Hepatocyte (in vitro differentiated cells): ENCODE measurements around the gene CD69. TPM values are rescaled to one million over a fixed set of nuclear protein-coding genes. Genes with fewer than 3 reads are reported as not detected.

Source experiments
- DNase-seq: peaks from one replicate; pipeline ENCODE4 v3.0.0-alpha.2; 2016; ENCODE audit warnings: low spot score
- H2AFZ ChIP-seq: fragments of 200-600 bp; sonication (generic); 2 replicates; pipeline ENCODE4 v1.6.0; 2016; ENCODE audit warnings: antibody characterized with exemption, mild to moderate bottlenecking
- H3K27ac ChIP-seq: fragments of 200-600 bp; sonication (generic); 2 replicates; pipeline ENCODE4 v1.5.1; 2016; ENCODE audit warnings: mild to moderate bottlenecking
- H3K27me3 ChIP-seq: fragments of 200-600 bp; sonication (generic); 2 replicates; pipeline ENCODE4 v1.6.1; 2016
- H3K36me3 ChIP-seq: fragments of 200-600 bp; sonication (generic); replicated peaks from 2 replicates; pipeline ENCODE4 v1.5.1; 2016; ENCODE audit warnings: low read depth; ENCODE audit not compliant: insufficient read depth
- H3K4me1 ChIP-seq: fragments of 200-600 bp; sonication (generic); 2 replicates; pipeline ENCODE4 v1.5.1; 2016; ENCODE audit warnings: mild to moderate bottlenecking, moderate library complexity; ENCODE audit not compliant: insufficient read depth
- H3K4me2 ChIP-seq: fragments of 200-600 bp; sonication (generic); 2 replicates; pipeline ENCODE4 v1.6.0; 2016
- H3K4me3 ChIP-seq: fragments of 200-600 bp; sonication (generic); 2 replicates; pipeline ENCODE4 v1.5.1; 2016; ENCODE audit warnings: mild to moderate bottlenecking
- H3K79me2 ChIP-seq: fragments of 200-600 bp; sonication (generic); 2 replicates; pipeline ENCODE4 v1.6.0; 2017; ENCODE audit warnings: mild to moderate bottlenecking
- H3K9me2 ChIP-seq: fragments of 200-600 bp; sonication (generic); replicated peaks from 2 replicates; pipeline ENCODE4 v1.6.0; 2017; ENCODE audit warnings: mild to moderate bottlenecking; ENCODE audit not compliant: insufficient read depth
- H3K9me3 ChIP-seq: fragments of 200-600 bp; sonication (generic); 2 replicates; pipeline ENCODE4 v1.5.1; 2016; ENCODE audit warnings: low read depth, mild to moderate bottlenecking
- H4K20me1 ChIP-seq: fragments of 200-600 bp; sonication (generic); 2 replicates; pipeline ENCODE4 v1.6.0; 2016; ENCODE audit warnings: mild to moderate bottlenecking; ENCODE audit not compliant: insufficient read depth, poor library complexity, severe bottlenecking
- EZH2 ChIP-seq: fragments of 200-600 bp; sonication (generic); IDR thresholded peaks from 2 replicates; pipeline ENCODE4 v1.6.1; 2016; ENCODE audit warnings: antibody characterized with exemption, mild to moderate bottlenecking, borderline replicate concordance
- EZH2phosphoT487 ChIP-seq: fragments of 200-600 bp; sonication (generic); IDR thresholded peaks from one replicate; pipeline ENCODE4 v1.6.1; 2018; ENCODE audit warnings: antibody characterized with exemption, mild to moderate bottlenecking, low read depth, moderate library complexity; ENCODE audit not compliant: unreplicated experiment, severe bottlenecking
- WGBS: methylation state at CpG from one replicate; pipeline ENCODE4 v1.1.6; 2016; ENCODE audit warnings: low lambda C conversion rate; ENCODE audit errors: missing lambda C conversion rate; 5-methylcytosine and 5-hydroxymethylcytosine counted together
- polyA plus RNA-seq: library from polyadenylated mRNA; unstranded; fragments of >200 nt; fragmentation: Nextera tagmentation; extraction: Ambion mirVana; gene quantifications from 2 replicates; pipeline ENCODE4 v1.2.1, GENCODE V29; 2016
- total RNA-seq: library from RNA; depleted of rRNA; stranded (reverse); fragments of >200 nt; gene quantifications from 2 replicates; pipeline ENCODE4 v1.2.3, GENCODE V29; 2014
- TF ChIP-seq, protein P1 (sequence below): fragments of 200-600 bp; sonication (generic); IDR thresholded peaks from 2 replicates; pipeline ENCODE4 v1.5.1; 2016; ENCODE audit warnings: antibody characterized with exemption, mild to moderate bottlenecking; ENCODE audit not compliant: poor library complexity

CD69 gene
- total and polyA plus RNA-seq, 2 experiments from 2014 or later, result 0.07 to 0.57 TPM

DNA sequence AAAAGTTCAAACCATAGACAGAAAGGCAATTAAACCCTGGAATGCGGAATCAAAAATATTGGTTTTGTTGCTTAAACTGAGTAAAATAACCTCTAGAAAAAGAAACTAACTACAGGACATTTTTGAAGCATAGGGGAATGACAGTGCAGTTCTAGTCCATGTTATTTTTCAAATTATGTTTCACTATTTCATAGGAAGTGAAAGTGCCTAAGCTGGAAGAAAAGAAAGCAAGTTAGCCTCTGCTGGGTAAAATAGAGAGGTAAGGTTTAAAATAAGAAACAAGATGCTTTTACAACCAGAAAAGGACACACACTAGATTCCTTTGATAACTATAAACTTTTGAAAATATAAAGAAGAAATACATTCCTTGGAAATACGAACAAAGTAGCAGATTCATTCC is 28.9 kb downstream of the CD69 start:
- TF ChIP-seq EZH2phosphoT487 (no peak), EZH2 (no peak)
- TF ChIP-seq, protein P1, sequence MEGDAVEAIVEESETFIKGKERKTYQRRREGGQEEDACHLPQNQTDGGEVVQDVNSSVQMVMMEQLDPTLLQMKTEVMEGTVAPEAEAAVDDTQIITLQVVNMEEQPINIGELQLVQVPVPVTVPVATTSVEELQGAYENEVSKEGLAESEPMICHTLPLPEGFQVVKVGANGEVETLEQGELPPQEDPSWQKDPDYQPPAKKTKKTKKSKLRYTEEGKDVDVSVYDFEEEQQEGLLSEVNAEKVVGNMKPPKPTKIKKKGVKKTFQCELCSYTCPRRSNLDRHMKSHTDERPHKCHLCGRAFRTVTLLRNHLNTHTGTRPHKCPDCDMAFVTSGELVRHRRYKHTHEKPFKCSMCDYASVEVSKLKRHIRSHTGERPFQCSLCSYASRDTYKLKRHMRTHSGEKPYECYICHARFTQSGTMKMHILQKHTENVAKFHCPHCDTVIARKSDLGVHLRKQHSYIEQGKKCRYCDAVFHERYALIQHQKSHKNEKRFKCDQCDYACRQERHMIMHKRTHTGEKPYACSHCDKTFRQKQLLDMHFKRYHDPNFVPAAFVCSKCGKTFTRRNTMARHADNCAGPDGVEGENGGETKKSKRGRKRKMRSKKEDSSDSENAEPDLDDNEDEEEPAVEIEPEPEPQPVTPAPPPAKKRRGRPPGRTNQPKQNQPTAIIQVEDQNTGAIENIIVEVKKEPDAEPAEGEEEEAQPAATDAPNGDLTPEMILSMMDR, result no peak
- no peaks in the 10 kb centered on the region for H3K9me3 ChIP-seq
- no peaks in the 10 kb centered on the region for H3K4me1 ChIP-seq
- DNase-seq, result no peak
- H3K27ac ChIP-seq, result no peak overlapping the region
- 90% methylated on average over 2 of the region's 2 CpGs for WGBS
- H3K4me2 ChIP-seq, result no peak overlapping the region
- H3K9me2 ChIP-seq, result no peaks in the 10 kb centered on the region
- no peaks in the 10 kb centered on the region for H3K27me3 ChIP-seq
- H3K36me3 ChIP-seq, result no peaks in the 10 kb centered on the region
- no peak overlapping the region for H3K4me3 ChIP-seq
- H3K79me2 ChIP-seq, result no peaks in the 10 kb centered on the region
- no peak overlapping the region for H2AFZ ChIP-seq
- H4K20me1 ChIP-seq, result no peaks in the 10 kb centered on the region

DNA sequence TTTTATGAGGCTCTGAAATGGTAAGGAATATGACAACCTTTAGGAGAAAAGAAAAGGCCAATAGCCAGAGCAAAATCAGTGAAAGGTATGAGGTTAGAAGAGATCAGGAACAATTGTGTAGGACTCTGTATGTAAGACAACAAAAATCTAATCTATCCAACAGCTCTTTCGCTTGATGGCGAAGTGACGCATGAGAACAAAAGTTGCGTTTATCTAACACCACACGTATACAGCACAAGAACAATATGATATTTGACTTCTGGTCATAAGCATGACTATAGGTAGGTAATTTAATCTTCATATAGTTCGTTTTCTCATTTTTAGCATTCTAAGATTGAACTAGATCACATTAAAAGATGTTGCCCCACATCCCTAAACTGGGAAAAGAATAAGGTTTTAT is 29.3 kb downstream of the CD69 start:
- no peak overlapping the region for H3K27ac ChIP-seq
- TF ChIP-seq, protein P1, result no peak
- TF ChIP-seq EZH2phosphoT487 (no peak), EZH2 (no peak)

DNA sequence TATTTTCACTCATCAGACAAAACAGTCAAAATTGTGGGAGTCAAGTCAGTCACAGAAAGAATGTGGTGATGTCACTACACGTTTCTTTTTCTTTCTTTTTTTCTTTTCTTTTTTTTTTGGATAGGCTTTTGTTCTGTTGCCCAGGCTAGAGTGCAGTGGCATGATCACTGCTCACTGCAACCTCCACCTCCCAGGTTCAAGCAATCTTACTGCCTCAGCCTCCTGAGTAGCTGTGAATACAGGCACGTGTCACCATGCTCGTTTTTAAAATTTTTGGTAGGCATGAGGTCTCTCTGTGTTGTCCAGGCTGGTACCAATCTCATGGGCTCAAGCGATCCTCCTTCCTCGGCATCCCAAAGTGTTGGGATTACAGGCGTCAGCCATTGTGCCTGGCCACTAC is 30.1 kb downstream of the CD69 start:
- Histone ChIP-seq H3K27ac (no peak overlapping the region), H3K79me2 (no peaks in the 10 kb centered on the region), H3K4me1 (no peaks in the 10 kb centered on the region), H3K9me3 (no peaks in the 10 kb centered on the region), H3K36me3 (no peaks in the 10 kb centered on the region), H2AFZ (no peak overlapping the region), H3K4me3 (no peak overlapping the region), H4K20me1 (no peaks in the 10 kb centered on the region), H3K4me2 (no peak overlapping the region), H3K9me2 (no peaks in the 10 kb centered on the region), H3K27me3 (no peaks in the 10 kb centered on the region)
- DNase-seq, result no peak
- WGBS, result 82% methylated on average over 6 of the region's 6 CpGs
- TF ChIP-seq, protein P1, result no peak

More for the DNA sequence above, 29.3 kb downstream of the CD69 start:
- DNase-seq, result no peak
- Histone ChIP-seq H3K79me2 (no peaks in the 10 kb centered on the region), H3K27me3 (no peaks in the 10 kb centered on the region), H4K20me1 (no peaks in the 10 kb centered on the region), H3K9me3 (no peaks in the 10 kb centered on the region), H3K4me1 (no peaks in the 10 kb centered on the region), H3K36me3 (no peaks in the 10 kb centered on the region), H3K4me3 (no peak overlapping the region), H3K9me2 (no peaks in the 10 kb centered on the region), H2AFZ (no peak overlapping the region), H3K4me2 (no peak overlapping the region)
- 84% methylated on average over 6 of the region's 6 CpGs for WGBS

DNA sequence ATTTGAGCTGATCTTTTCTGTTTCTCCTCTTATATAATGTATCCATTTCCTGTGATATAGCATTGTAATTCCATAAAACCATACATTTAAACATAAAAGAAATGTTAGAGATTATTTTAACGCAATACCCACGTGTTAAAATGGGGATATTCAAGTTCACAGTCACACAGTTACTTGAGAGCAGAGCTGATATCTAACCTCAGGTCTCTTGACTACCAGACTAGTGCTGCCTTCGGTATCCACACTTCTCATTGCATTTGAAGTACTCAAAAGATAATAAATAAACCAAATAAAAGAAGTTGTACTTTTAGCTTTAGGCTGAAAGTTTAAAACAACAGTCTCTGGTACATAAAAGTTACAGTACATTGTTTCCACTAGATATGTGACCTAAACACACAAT is 30.7 kb downstream of the CD69 start:
- Histone ChIP-seq H3K79me2 (no peaks in the 10 kb centered on the region), H3K9me2 (no peaks in the 10 kb centered on the region), H3K9me3 (no peaks in the 10 kb centered on the region), H3K36me3 (no peaks in the 10 kb centered on the region), H3K4me1 (no peaks in the 10 kb centered on the region), H3K27ac (no peak overlapping the region), H3K27me3 (no peaks in the 10 kb centered on the region), H3K4me2 (no peak overlapping the region), H3K4me3 (no peak overlapping the region), H4K20me1 (no peaks in the 10 kb centered on the region), H2AFZ (no peak overlapping the region)
- WGBS, result 73% methylated on average over 3 of the region's 3 CpGs
- TF ChIP-seq EZH2phosphoT487, result no peak
- no peak for DNase-seq
